Osteocyte (in vitro differentiated cells): ENCODE data around the gene SF3B1. TPM values are rescaled to one million over a fixed set of nuclear protein-coding genes. Genes with fewer than 3 reads are reported as not detected.

ENCODE experiments used
- DNase-seq: peaks from one replicate; pipeline ENCODE4 v3.0.0; 2021; ENCODE audit warnings: mixed read lengths; ENCODE audit not compliant: unreplicated experiment; ENCODE audit errors: extremely low spot score
- H3K27ac Mint-ChIP-seq: one replicate; pipeline ENCODE4 v1.8.0; 2021; ENCODE audit warnings: mild to moderate bottlenecking, mixed read lengths; ENCODE audit not compliant: unreplicated experiment
- H3K27me3 Mint-ChIP-seq: one replicate; pipeline ENCODE4 v1.8.0; 2021; ENCODE audit warnings: mixed read lengths; ENCODE audit not compliant: unreplicated experiment
- H3K36me3 Mint-ChIP-seq: one replicate; pipeline ENCODE4 v1.8.0; 2021; ENCODE audit warnings: mixed read lengths; ENCODE audit not compliant: unreplicated experiment
- H3K4me1 Mint-ChIP-seq: one replicate; pipeline ENCODE4 v1.8.0; 2021; ENCODE audit warnings: mixed read lengths; ENCODE audit not compliant: unreplicated experiment
- H3K4me3 Mint-ChIP-seq: one replicate; pipeline ENCODE4 v1.8.0; 2021; ENCODE audit warnings: mild to moderate bottlenecking, moderate library complexity, mixed read lengths; ENCODE audit not compliant: unreplicated experiment
- H3K9me3 Mint-ChIP-seq: one replicate; pipeline ENCODE4 v1.8.0; 2021; ENCODE audit warnings: mixed read lengths; ENCODE audit not compliant: unreplicated experiment
- total RNA-seq: library from RNA; stranded (reverse); gene quantifications from 2 replicates; pipeline ENCODE4 v1.2.1, GENCODE V29; 2021
- TF ChIP-seq, protein P1 (sequence below): fragments of 200-600 bp; sonication (generic); IDR thresholded peaks from 2 replicates; pipeline ENCODE4 v1.5.0; 2021; ENCODE audit warnings: antibody characterized with exemption, mild to moderate bottlenecking, moderate library complexity

Gene SF3B1
- total RNA-seq, 1 donor from 2014 or later = 282 TPM

DNA sequence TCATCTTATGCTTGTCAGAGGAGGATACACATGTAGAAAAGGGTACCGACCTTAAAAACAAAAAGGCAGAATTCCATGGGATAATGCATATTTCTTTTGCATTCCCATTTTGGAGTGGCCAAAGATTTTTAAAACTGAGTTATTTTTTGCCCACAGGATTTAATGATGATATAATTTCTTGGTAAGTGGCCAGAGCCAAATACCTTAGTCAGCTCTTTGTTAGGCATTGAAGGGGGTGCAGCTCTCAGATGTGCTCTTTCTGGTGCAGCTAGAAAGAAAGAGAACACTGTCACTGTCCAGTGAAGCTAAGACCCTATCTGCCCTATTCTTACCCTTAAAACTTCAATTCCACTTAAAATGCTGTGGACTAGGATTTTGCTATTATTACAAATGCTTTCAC is 29.3 kb upstream of the SF3B1 start:
- TF ChIP-seq, protein P1, sequence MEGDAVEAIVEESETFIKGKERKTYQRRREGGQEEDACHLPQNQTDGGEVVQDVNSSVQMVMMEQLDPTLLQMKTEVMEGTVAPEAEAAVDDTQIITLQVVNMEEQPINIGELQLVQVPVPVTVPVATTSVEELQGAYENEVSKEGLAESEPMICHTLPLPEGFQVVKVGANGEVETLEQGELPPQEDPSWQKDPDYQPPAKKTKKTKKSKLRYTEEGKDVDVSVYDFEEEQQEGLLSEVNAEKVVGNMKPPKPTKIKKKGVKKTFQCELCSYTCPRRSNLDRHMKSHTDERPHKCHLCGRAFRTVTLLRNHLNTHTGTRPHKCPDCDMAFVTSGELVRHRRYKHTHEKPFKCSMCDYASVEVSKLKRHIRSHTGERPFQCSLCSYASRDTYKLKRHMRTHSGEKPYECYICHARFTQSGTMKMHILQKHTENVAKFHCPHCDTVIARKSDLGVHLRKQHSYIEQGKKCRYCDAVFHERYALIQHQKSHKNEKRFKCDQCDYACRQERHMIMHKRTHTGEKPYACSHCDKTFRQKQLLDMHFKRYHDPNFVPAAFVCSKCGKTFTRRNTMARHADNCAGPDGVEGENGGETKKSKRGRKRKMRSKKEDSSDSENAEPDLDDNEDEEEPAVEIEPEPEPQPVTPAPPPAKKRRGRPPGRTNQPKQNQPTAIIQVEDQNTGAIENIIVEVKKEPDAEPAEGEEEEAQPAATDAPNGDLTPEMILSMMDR = no peak
- peaks cover 9% of the 10 kb centered on the region for H3K4me1 Mint-ChIP-seq
- H3K4me3 Mint-ChIP-seq = no peak overlapping the region
- H3K36me3 Mint-ChIP-seq = peaks cover 34% of the 10 kb centered on the region
- no peak for DNase-seq
- no peaks in the 10 kb centered on the region for H3K9me3 Mint-ChIP-seq
- H3K27me3 Mint-ChIP-seq = no peaks in the 10 kb centered on the region
- H3K27ac Mint-ChIP-seq = no peak overlapping the region

DNA sequence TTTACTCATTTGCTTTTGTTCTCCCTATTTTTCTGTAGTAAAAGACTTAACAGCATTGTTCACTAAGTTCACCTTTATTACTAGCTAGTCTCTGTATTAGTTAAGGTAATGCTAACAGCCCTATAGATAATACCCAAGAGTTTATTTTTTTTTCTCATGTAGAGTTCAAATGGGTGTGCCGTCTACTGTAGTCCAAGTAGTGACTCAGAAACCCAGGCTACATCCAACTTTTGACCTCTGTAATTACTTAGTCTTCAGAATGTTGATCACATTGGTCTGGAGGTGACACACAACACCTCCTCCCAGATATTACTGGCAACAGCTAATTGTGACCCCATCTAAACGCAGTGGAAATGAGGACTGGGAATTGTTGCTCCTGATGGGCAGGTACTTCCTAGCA is 26.2 kb upstream of the SF3B1 start:
- Mint-ChIP-seq H3K27ac (no peak overlapping the region), H3K36me3 (peaks cover 23% of the 10 kb centered on the region), H3K4me1 (peaks cover 12% of the 10 kb centered on the region), H3K27me3 (no peaks in the 10 kb centered on the region), H3K9me3 (no peaks in the 10 kb centered on the region), H3K4me3 (no peak overlapping the region)
- TF ChIP-seq, protein P1 = no peak
- DNase-seq = no peak

DNA sequence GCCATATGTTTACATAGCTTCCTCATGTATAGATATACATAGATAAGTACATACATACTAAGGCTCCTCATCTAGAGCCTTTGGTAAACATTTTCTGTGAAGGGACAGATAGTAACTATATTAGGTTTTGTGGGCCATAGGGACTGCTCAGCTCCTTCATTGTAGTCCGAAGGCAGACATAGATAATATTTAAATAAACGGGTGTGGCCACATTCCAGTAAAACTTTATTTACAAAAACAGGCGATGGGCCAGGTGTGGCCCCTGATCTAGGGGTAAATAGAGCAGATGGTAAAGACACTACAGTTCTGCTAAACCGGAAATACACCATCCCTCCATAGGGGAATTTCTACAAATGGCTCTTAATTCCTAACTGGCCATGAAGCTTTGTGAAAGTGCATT is 25.8 kb upstream of the SF3B1 start:
- peaks cover 12% of the 10 kb centered on the region for H3K4me1 Mint-ChIP-seq
- H3K9me3 Mint-ChIP-seq = no peaks in the 10 kb centered on the region
- TF ChIP-seq, protein P1 = no peak
- no peaks in the 10 kb centered on the region for H3K27me3 Mint-ChIP-seq
- no peak overlapping the region for H3K27ac Mint-ChIP-seq
- H3K36me3 Mint-ChIP-seq = peaks cover 21% of the 10 kb centered on the region
- no peak for DNase-seq
- H3K4me3 Mint-ChIP-seq = no peak overlapping the region

DNA sequence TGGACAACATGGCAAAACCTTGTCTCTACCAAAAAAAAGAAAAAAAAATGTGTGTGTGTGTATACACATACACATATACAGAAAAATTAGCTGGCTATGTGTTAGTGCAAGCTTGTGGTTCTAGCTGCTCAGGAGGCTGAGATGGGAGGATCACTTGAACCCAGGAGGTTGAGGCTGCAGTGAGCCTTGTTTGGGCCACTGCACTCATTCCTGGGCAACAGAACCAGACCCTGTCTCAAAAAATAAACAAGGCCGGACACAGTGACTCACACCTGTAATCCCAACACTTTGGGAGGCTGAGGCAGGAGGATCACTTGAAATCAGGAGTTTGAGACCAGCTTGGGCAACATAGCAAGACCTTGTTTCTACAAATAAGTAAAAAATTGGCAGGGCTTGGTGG is 20.6 kb upstream of the SF3B1 start:
- no peak for DNase-seq
- TF ChIP-seq, protein P1 = no peak
- Mint-ChIP-seq H3K27me3 (no peaks in the 10 kb centered on the region), H3K27ac (no peak overlapping the region), H3K36me3 (peaks cover 5% of the 10 kb centered on the region), H3K4me3 (no peak overlapping the region), H3K9me3 (no peaks in the 10 kb centered on the region), H3K4me1 (peaks cover 23% of the 10 kb centered on the region)

DNA sequence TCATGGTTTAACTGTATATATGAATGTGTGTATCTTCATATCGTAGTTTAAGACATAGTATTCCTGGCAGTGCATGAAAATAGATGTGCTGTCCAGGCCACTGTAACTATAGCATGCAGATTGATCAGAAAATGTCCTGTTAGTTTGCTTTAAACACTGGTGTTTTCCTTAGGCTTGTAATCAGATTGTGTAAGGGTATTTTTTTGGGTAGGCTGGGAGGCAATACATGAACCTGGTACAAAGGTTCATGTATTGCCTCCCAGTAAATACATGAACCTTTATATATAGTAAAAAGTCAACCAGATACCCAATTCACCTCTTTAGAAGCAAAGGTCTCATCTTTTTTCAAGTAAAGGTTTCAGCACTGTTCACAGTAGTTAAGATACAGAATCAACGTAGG is 20.1 kb upstream of the SF3B1 start:
- TF ChIP-seq, protein P1 = no peak
- Mint-ChIP-seq H3K4me1 (peaks cover 23% of the 10 kb centered on the region), H3K36me3 (peaks cover 4% of the 10 kb centered on the region), H3K27ac (peak overlapping the region; percentile 100), H3K4me3 (peak overlapping the region; percentile 100), H3K9me3 (no peaks in the 10 kb centered on the region), H3K27me3 (no peaks in the 10 kb centered on the region)
- DNase-seq = no peak
